ENCODE measurements around the gene PDCL2.
A peak's percentile ranks its signal among the peaks of the same experiment; 100 is the strongest.
"Not testable (repeated sequence)": the region's sequence is repeated elsewhere in the genome, so short reads cannot be mapped to it uniquely, and the experiment has no call there.

Gene PDCL2

GRCh38 chr4:55635282-55635681, 43.2 kb upstream of the PDCL2 start:
- no peaks in the 10 kb centered on the region for H3K36me3 ChIP-seq (replicated peaks; ENCODE audit: low read depth, low read length)
- H3K27me3 ChIP-seq (ENCODE audit: low read depth, low read length) = peaks cover 35% of the 10 kb centered on the region
- no peaks in the 10 kb centered on the region for H3K9me3 ChIP-seq (ENCODE audit: insufficient read depth, low read length)
- H3K4me1 ChIP-seq (ENCODE audit: low read length) = peaks cover 32% of the 10 kb centered on the region
- no peaks in the 10 kb centered on the region for H4K20me1 ChIP-seq (ENCODE audit: insufficient read depth, low read length)
- no peaks in the 10 kb centered on the region for H3K79me2 ChIP-seq (ENCODE audit: low read length)
- no peak overlapping the region for H3K9ac ChIP-seq (ENCODE audit: low read length)
- H3K4me3 ChIP-seq (ENCODE audit: low read length) = peak overlapping the region; percentile 74
- peak overlapping the region; percentile 72 for H3K4me2 ChIP-seq (ENCODE audit: low read length)
- TF ChIP-seq CTCF (IDR thresholded peaks at IDR 0.05; ENCODE audit: low read depth, low read length) = no peak
- TF ChIP-seq EZH2phosphoT487 (IDR thresholded peaks at IDR 0.05; ENCODE audit: low read depth) = no peak
- no peak overlapping the region for H3K27ac ChIP-seq (ENCODE audit: low read length)
- H2AFZ ChIP-seq (ENCODE audit: low read depth, low read length) = no peak overlapping the region

DNA sequence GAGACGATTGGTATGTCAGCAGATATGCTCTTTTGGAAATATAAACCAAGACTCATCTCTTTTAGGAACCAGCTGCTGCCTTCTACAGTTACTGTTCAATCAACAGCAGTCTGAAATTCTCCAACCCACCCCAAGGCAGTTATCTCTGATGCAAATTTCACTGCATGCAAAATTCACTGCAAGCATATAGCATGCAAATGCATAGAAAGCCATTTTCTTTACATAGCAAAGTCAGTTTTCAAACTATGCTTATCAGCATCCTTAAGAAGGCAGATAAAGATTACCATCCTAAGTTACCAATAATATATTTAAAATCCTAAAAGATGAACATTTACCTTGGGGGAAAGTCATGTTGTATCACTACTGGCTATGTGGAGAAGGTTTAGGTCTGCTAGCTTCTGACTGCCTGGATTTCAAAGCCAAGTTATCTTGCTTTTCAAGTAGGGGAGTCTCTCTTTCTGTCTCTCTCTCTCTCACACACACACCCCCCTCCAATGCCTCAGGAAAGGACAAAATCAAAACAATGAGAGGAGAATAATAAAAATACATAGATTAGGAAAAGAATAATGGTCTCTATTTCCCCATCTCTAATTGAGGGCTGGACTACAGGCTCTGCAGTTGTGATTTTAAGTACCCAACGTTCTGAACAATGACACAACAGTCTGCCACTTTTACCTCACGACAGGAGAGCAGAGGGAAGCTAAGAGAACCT, 42.5 kb upstream of the PDCL2 start:
- peak overlapping the region; percentile 72 for H3K4me2 ChIP-seq (ENCODE audit: low read length)

DNA sequence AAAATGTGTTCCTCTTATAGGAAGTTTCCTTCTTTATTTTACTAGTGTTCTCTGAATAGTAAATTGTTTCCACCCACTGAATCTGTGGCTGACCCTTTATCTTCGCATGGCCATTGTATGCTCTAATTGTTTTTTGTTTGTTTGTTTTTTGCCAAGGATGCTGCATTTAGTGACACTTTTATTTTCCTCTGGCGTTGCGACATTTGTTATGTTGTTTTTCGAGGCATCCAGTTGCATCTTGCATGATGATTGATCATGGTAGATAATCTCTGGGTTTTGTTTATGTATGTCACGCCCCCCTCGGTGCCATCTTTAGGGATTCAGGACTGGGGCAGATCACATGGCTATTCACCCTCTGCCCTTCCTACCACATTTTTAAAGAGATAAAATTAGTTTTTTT, 41.9 kb upstream of the PDCL2 start:
- Histone ChIP-seq H3K4me1 (ENCODE audit: low read length) (peaks cover 32% of the 10 kb centered on the region), H3K27me3 (ENCODE audit: low read depth, low read length) (peaks cover 35% of the 10 kb centered on the region), H3K79me2 (ENCODE audit: low read length) (no peaks in the 10 kb centered on the region), H3K27ac (ENCODE audit: low read length) (no peak overlapping the region), H3K4me3 (ENCODE audit: low read length) (no peak overlapping the region), H3K4me2 (ENCODE audit: low read length) (peak overlapping the region; percentile 24; the same call in 1 of the 2 replicates), H3K36me3 (replicated peaks; ENCODE audit: low read depth, low read length) (no peaks in the 10 kb centered on the region), H4K20me1 (ENCODE audit: insufficient read depth, low read length) (no peaks in the 10 kb centered on the region), H2AFZ (ENCODE audit: low read depth, low read length) (no peak overlapping the region), H3K9ac (ENCODE audit: low read length) (no peak overlapping the region), H3K9me3 (ENCODE audit: insufficient read depth, low read length) (no peaks in the 10 kb centered on the region)
- TF ChIP-seq CTCF (IDR thresholded peaks at IDR 0.05; ENCODE audit: low read depth, low read length) (no peak), EZH2phosphoT487 (IDR thresholded peaks at IDR 0.05; ENCODE audit: low read depth) (no peak)

More for the DNA sequence above, 42.5 kb upstream of the PDCL2 start:
- Histone ChIP-seq H3K4me1 (ENCODE audit: low read length) (peaks cover 32% of the 10 kb centered on the region), H3K27me3 (ENCODE audit: low read depth, low read length) (peaks cover 35% of the 10 kb centered on the region), H3K9me3 (ENCODE audit: insufficient read depth, low read length) (no peaks in the 10 kb centered on the region), H2AFZ (ENCODE audit: low read depth, low read length) (no peak overlapping the region), H3K36me3 (replicated peaks; ENCODE audit: low read depth, low read length) (no peaks in the 10 kb centered on the region), H3K4me3 (ENCODE audit: low read length) (no peak overlapping the region), H3K27ac (ENCODE audit: low read length) (no peak overlapping the region), H4K20me1 (ENCODE audit: insufficient read depth, low read length) (no peaks in the 10 kb centered on the region), H3K9ac (ENCODE audit: low read length) (no peak overlapping the region), H3K79me2 (ENCODE audit: low read length) (no peaks in the 10 kb centered on the region)
- TF ChIP-seq CTCF (IDR thresholded peaks at IDR 0.05; ENCODE audit: low read depth, low read length) (no peak), EZH2phosphoT487 (IDR thresholded peaks at IDR 0.05; ENCODE audit: low read depth) (no peak)

DNA sequence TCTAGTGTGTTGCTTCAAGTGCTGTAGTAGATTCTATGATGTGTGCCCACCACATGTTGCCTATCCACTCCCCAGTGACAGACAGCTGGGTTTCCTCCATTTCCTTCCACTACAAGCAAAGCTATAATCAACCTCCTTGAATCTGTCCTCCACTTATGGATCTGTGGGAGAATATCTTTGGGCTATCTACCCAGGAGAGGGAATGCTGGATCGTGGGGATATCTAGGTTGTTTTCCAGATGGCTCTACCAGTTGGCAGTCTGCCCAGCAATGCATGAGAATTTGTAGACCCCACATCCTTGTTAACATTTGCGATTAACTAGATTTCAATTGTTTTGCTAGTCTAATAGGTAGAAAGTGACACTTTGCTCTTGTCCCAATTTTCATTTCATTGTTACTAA, 33.8 kb upstream of the PDCL2 start:
- Histone ChIP-seq H3K4me3 (ENCODE audit: low read length) (no peak overlapping the region), H4K20me1 (ENCODE audit: insufficient read depth, low read length) (no peaks in the 10 kb centered on the region), H3K27me3 (ENCODE audit: low read depth, low read length) (peaks cover 2% of the 10 kb centered on the region; the same call in 1 of the 2 replicates), H3K4me2 (ENCODE audit: low read length) (no peak overlapping the region), H3K9ac (ENCODE audit: low read length) (no peak overlapping the region), H2AFZ (ENCODE audit: low read depth, low read length) (no peak overlapping the region), H3K36me3 (replicated peaks; ENCODE audit: low read depth, low read length) (no peaks in the 10 kb centered on the region), H3K27ac (ENCODE audit: low read length) (no peak overlapping the region), H3K79me2 (ENCODE audit: low read length) (no peaks in the 10 kb centered on the region), H3K4me1 (ENCODE audit: low read length) (no peaks in the 10 kb centered on the region), H3K9me3 (ENCODE audit: insufficient read depth, low read length) (no peaks in the 10 kb centered on the region)
- TF ChIP-seq CTCF (IDR thresholded peaks at IDR 0.05; ENCODE audit: low read depth, low read length) = no peak
- TF ChIP-seq EZH2phosphoT487 (IDR thresholded peaks at IDR 0.05; ENCODE audit: low read depth) = no peak

DNA sequence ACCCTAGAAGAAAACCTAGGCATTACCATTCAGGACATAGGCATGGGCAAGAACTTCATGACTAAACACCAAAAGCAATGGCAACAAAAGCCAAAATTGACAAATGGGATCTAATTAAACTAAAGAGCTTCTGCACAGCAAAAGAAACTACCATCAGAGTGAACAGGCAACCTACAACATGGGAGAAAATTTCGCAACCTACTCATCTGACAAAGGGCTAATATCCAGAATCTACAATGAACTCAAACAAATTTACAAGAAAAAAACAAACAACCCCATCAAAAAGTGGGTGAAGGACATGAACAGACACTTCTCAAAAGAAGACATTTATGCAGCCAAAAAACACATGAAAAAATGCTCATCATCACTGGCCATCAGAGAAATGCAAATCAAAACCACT, 32.0 kb upstream of the PDCL2 start:
- not testable (repeated sequence) for H3K4me3 ChIP-seq (ENCODE audit: low read length); H3K9ac ChIP-seq (ENCODE audit: low read length); H3K36me3 ChIP-seq (replicated peaks; ENCODE audit: low read depth, low read length); H3K79me2 ChIP-seq (ENCODE audit: low read length); H3K9me3 ChIP-seq (ENCODE audit: insufficient read depth, low read length); H3K27ac ChIP-seq (ENCODE audit: low read length); H3K4me1 ChIP-seq (ENCODE audit: low read length); H2AFZ ChIP-seq (ENCODE audit: low read depth, low read length); H3K27me3 ChIP-seq (ENCODE audit: low read depth, low read length); H3K4me2 ChIP-seq (ENCODE audit: low read length); H4K20me1 ChIP-seq (ENCODE audit: insufficient read depth, low read length)
